NB4 (cell line): ENCODE data around the gene RALY.

Experiments
- DNase-seq: peaks from one replicate; pipeline ENCODE4 v3.0.0; 2010; ENCODE audit warnings: low read depth
- H3K4me3 ChIP-seq: one replicate; pipeline ENCODE4 v1.5.1; 2011; ENCODE audit warnings: mild to moderate bottlenecking, low read depth, low read length, moderate library complexity
- CTCF ChIP-seq: IDR thresholded peaks from one replicate; pipeline ENCODE4 v1.5.1; 2012; ENCODE audit warnings: low read depth, low read length
- MAX ChIP-seq: IDR thresholded peaks from 2 replicates; pipeline ENCODE4 v1.6.1; 2011; ENCODE audit warnings: low read depth, low read length
- MYC ChIP-seq: IDR thresholded peaks from 2 replicates; pipeline ENCODE4 v1.6.1; 2011; ENCODE audit warnings: low read depth, low read length
- POLR2A ChIP-seq: IDR thresholded peaks from 2 replicates; pipeline ENCODE4 v1.6.1; 2011; ENCODE audit warnings: mild to moderate bottlenecking; ENCODE audit not compliant: insufficient read length; ENCODE audit errors: extremely low read depth

Gene RALY

GRCh38 chr20:34029415-34029814, 35.7 kb downstream of the RALY start:
- no peak overlapping the region for H3K4me3 ChIP-seq

GRCh38 chr20:34030456-34030855, 36.7 kb downstream of the RALY start:
- TF ChIP-seq CTCF (no peak), POLR2A (no peak), MYC (no peak), MAX (no peak)
- H3K4me3 ChIP-seq, result no peak overlapping the region
- no peak for DNase-seq

More at GRCh38 chr20:34029415-34029814, 35.7 kb downstream of the RALY start:
- TF ChIP-seq CTCF (no peak), MYC (no peak), MAX (no peak), POLR2A (no peak)
- DNase-seq, result no peak

GRCh38 chr20:34033903-34034302, 40.2 kb downstream of the RALY start:
- DNase-seq, result no peak
- TF ChIP-seq POLR2A, result no peak
- no peak for TF ChIP-seq MYC
- no peak for TF ChIP-seq CTCF
- no peak for TF ChIP-seq MAX
- no peak overlapping the region for H3K4me3 ChIP-seq

- H3K4me3 ChIP-seq, result no peak overlapping the region
- TF ChIP-seq MYC (no peak), MAX (peak; percentile 31; the same call in 1 of the 2 replicates), CTCF (no peak), POLR2A (no peak)
- DNase-seq, result peak; percentile 43
Measured at GRCh38 chr20:34037121-34037520, 43.4 kb downstream of the RALY start.

GRCh38 chr20:34037767-34038166, 44.1 kb downstream of the RALY start:
- H3K4me3 ChIP-seq, result no peak overlapping the region
- DNase-seq, result no peak
- no peak for TF ChIP-seq MYC
- no peak for TF ChIP-seq CTCF
- TF ChIP-seq POLR2A, result no peak
- no peak for TF ChIP-seq MAX
